Activated naive CD4-positive, alpha-beta T cell treated with anti-CD3 and anti-CD28 coated beads for 36 hours (primary cell): ENCODE results near the gene THTPA. TPM values are rescaled to one million over a fixed set of nuclear protein-coding genes. Genes with fewer than 3 reads are reported as not detected.
A peak's percentile ranks its signal among the peaks of the same experiment; 100 is the strongest.

ENCODE experiments used
- CTCF ChIA-PET: fragments of 350-600 bp; sonication (Branson Sonifier 250); formaldehyde crosslinking; loops from one replicate; lab custom pipeline; 2021; ENCODE audit warnings: antibody characterized with exemption; lab: Charles Lee
- DNase-seq: peaks from one replicate; pipeline ENCODE4 v3.0.0-alpha.2; 2020
- H3K27ac Mint-ChIP-seq: one replicate; pipeline ENCODE4 v1.8.0; 2021; ENCODE audit warnings: mild to moderate bottlenecking, mixed read lengths
- H3K27me3 Mint-ChIP-seq: one replicate; pipeline ENCODE4 v1.8.0; 2021; ENCODE audit warnings: low read depth, mixed read lengths
- H3K36me3 Mint-ChIP-seq: one replicate; pipeline ENCODE4 v1.8.0; 2021; ENCODE audit warnings: low read depth, mixed read lengths
- H3K4me1 Mint-ChIP-seq: one replicate; pipeline ENCODE4 v1.8.0; 2021; ENCODE audit warnings: low read depth, mixed read lengths
- H3K4me3 Mint-ChIP-seq: one replicate; pipeline ENCODE4 v1.8.0; 2021; ENCODE audit warnings: mild to moderate bottlenecking, moderate library complexity, mixed read lengths
- H3K9me3 Mint-ChIP-seq: one replicate; pipeline ENCODE4 v1.8.0; 2021; ENCODE audit warnings: mixed read lengths
- intact Hi-C: fragments of 100-400 bp; cut with micrococcal nuclease; formaldehyde crosslinking; loops from one replicate; pipeline ENCODE4 v1.15.1; 2023
- total RNA-seq, 2 experiments: library from RNA; stranded (reverse); gene quantifications; one replicate each; pipeline ENCODE4 v1.2.3, GENCODE V29; 2021

THTPA gene
- total RNA-seq: 1 to 10 TPM; 6.2 to 6.6 TPM

GRCh38 chr14:23555882-23556699 is at the start of gene THTPA:
TSS of gene THTPA (plus strand) at chr14:23556271. CDS start at chr14:23556758, 487 bp downstream.
- DNase-seq: peak; percentile 96
- H3K36me3 Mint-ChIP-seq: peaks cover 13% of the 10 kb centered on the region
- no peaks in the 10 kb centered on the region for H3K9me3 Mint-ChIP-seq
- intact Hi-C loops: loop anchor here (1.0 to 10.0 kb wide), 5 partner anchors 11 to 719 kb away; partner anchors contain the start of genes AP1G2, NGDN, PABPN1 and RABGGTA
- no peaks in the 10 kb centered on the region for H3K27me3 Mint-ChIP-seq
- H3K27ac Mint-ChIP-seq: peak within 1 kb of the TSS; percentile 94
- peaks cover 38% of the 10 kb centered on the region for H3K4me1 Mint-ChIP-seq
- peak within 1 kb of the TSS; percentile 95 for H3K4me3 Mint-ChIP-seq
- CTCF ChIA-PET: interaction anchor here (0.6 to 11.2 kb wide), 6 partner anchors 10 to 78 kb away, joined by 3 to 209 read pairs (median 4); partner anchors contain the start of genes AP1G2 and JPH4

GRCh38 chr14:23512156-23512555 is 43.9 kb upstream of the THTPA start:
- CTCF ChIA-PET: interaction anchor here (1.0 to 1.4 kb wide), 3 partner anchors 27 to 120 kb away, joined by 3 read pairs; no protein-coding TSS in a partner anchor
- Mint-ChIP-seq H3K36me3 (peaks cover 3% of the 10 kb centered on the region), H3K4me3 (peak overlapping the region; percentile 33), H3K4me1 (peaks cover 3% of the 10 kb centered on the region), H3K27ac (no peak overlapping the region), H3K9me3 (no peaks in the 10 kb centered on the region), H3K27me3 (no peaks in the 10 kb centered on the region)
- intact Hi-C loops: no loop called here
- peak; percentile 26 for DNase-seq

- Mint-ChIP-seq H3K9me3 (no peaks in the 10 kb centered on the region), H3K4me1 (peaks cover 3% of the 10 kb centered on the region), H3K27me3 (no peaks in the 10 kb centered on the region), H3K4me3 (no peak overlapping the region), H3K36me3 (peaks cover 3% of the 10 kb centered on the region), H3K27ac (no peak overlapping the region)
- CTCF ChIA-PET: no interaction called here
- DNase-seq: no peak
- intact Hi-C loops: no loop called here
Observed at GRCh38 chr14:23513005-23513817, 42.9 kb upstream of the THTPA start.

- intact Hi-C loops: no loop called here
- Mint-ChIP-seq H3K27me3 (no peaks in the 10 kb centered on the region), H3K36me3 (peaks cover 3% of the 10 kb centered on the region), H3K27ac (no peak overlapping the region), H3K4me3 (no peak overlapping the region), H3K9me3 (no peaks in the 10 kb centered on the region), H3K4me1 (peaks cover 3% of the 10 kb centered on the region)
- CTCF ChIA-PET: no interaction called here
- DNase-seq: no peak
Observed at GRCh38 chr14:23513818-23514643, 42.0 kb upstream of the THTPA start.

DNA sequence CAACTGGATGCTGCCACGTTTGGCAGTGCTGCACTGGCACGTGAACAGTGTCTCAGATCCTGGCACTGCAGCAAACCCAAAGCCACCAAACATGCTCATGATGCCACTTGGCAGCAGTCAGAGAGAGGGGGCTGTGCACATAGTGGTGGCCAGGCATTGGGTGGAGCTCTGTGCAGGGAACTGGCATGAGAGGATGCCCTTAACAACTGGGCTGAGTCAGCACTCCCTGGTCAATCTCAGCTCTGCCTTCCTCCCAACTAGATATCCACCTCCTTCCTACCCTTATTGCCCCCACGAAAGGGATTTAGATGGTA is 41.5 kb upstream of the THTPA start:
- Mint-ChIP-seq H3K36me3 (peaks cover 3% of the 10 kb centered on the region), H3K4me3 (no peak overlapping the region), H3K4me1 (peaks cover 3% of the 10 kb centered on the region), H3K27me3 (no peaks in the 10 kb centered on the region), H3K27ac (no peak overlapping the region), H3K9me3 (no peaks in the 10 kb centered on the region)
- DNase-seq: no peak
- intact Hi-C loops: no loop called here
- CTCF ChIA-PET: no interaction called here

GRCh38 chr14:23517650-23518326 is 38.3 kb upstream of the THTPA start:
- DNase-seq: no peak
- no peaks in the 10 kb centered on the region for H3K27me3 Mint-ChIP-seq
- no peaks in the 10 kb centered on the region for H3K4me1 Mint-ChIP-seq
- H3K4me3 Mint-ChIP-seq: no peak overlapping the region
- intact Hi-C loops: no loop called here
- H3K9me3 Mint-ChIP-seq: no peaks in the 10 kb centered on the region
- H3K36me3 Mint-ChIP-seq: peaks cover 3% of the 10 kb centered on the region
- CTCF ChIA-PET: no interaction called here
- H3K27ac Mint-ChIP-seq: no peak overlapping the region

DNA sequence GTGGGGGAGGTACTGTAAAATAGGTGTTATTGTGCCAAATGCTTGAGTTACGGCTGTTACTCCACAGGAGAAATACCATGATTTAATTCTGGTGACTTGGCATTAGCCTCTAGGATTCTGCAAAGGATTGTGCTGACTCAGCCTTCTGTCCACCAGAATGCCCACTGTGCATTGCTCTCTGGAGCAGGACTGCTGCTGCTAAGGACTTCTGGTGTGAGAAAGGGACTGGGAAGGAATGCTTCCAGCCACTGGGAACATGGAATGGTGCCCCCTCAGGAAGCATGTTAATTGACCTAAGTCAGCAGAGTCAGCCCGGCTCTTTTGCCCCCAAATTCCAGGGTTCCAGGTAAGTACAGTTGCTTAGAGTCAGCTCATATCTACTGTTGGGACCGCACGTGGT is 37.4 kb upstream of the THTPA start:
- no peaks in the 10 kb centered on the region for H3K9me3 Mint-ChIP-seq
- no peak overlapping the region for H3K4me3 Mint-ChIP-seq
- no peak for DNase-seq
- H3K36me3 Mint-ChIP-seq: peaks cover 1% of the 10 kb centered on the region
- no peak overlapping the region for H3K27ac Mint-ChIP-seq
- H3K27me3 Mint-ChIP-seq: no peaks in the 10 kb centered on the region
- no peaks in the 10 kb centered on the region for H3K4me1 Mint-ChIP-seq
- CTCF ChIA-PET: no interaction called here
- intact Hi-C loops: no loop called here

DNA sequence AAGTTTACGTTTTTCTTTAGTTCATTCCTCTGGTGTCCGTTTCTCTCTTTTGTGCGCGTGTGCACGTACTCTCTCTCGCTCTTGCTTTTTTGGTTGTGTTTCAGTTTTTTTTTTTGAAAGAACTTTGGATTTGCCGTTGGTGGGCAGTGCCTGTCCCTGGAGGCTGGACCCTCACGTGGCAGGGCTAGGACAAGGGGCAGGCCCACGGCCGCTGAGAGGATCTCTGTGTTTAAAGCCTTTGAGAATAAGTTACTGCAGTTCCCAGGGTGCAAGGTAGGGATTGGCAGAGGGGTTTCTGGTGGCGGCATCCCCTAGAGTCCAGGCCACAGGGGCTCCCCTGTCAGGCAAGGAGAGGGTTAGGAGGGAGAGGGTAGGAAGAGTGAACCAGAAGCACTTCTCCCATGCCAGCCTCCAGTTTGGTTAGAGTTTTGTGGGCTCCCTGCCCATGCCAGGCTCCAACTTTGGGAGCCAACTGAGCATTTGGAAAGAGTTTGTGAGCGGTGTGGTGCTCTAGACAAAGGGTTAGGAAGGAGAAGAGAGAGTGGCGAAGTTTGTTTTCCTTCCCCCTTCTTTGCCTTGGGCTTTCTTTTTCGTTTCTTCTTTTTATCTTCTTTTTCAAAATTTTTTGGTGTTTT is 35.1 kb upstream of the THTPA start:
- Mint-ChIP-seq H3K27me3 (no peaks in the 10 kb centered on the region), H3K9me3 (no peaks in the 10 kb centered on the region), H3K4me3 (no peak overlapping the region), H3K27ac (no peak overlapping the region), H3K36me3 (no peaks in the 10 kb centered on the region), H3K4me1 (no peaks in the 10 kb centered on the region)
- DNase-seq: no peak
- CTCF ChIA-PET: interaction anchor here (1.2 kb wide), 1 partner anchor 12 kb away, joined by 4 read pairs; no protein-coding TSS in a partner anchor
- intact Hi-C loops: no loop called here

DNA sequence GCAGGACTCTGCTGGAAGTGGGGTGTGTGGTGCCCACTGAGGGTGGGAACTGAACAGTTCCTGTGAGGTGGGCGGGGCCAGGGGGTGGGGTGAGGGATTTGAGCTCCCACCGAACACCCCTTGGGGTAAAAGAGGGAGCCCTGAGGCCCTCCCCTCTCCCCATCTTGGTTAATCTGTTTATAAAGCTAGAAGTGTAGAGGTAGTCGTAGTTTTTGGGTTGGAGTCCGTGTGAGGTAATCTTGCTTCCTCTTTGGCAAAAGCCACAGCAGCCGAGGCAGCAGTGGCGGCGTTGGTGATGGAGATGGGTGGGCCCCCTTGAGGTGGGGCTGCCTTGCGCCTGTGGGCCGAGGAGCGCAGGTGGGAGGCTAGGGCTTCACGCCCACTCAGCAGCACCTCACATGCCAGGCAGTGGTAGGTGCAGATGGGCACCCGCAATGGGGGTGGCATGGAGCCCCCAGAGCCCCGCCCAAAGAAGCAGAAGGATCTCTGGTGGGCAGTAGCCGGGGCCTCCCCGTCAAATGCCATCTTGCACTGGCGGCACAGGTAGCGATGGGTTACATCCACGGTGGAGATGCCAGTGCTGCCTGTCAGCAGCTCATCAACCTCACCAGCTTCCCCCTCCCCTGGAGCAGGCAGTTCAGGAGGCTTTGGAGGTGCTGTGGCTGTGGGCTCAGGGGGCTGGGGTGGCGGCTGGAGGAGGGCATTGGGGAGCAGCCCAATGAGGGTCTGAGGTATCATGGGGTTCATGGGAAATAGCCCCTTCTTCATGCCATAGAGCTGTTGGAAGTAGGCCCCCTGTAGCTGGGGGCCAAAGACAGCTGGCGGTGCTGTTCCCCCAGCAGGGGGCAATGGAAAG is 34.1 kb upstream of the THTPA start:
- H3K27ac Mint-ChIP-seq: no peak overlapping the region
- H3K4me3 Mint-ChIP-seq: no peak overlapping the region
- intact Hi-C loops: no loop called here
- H3K27me3 Mint-ChIP-seq: no peaks in the 10 kb centered on the region
- H3K9me3 Mint-ChIP-seq: no peaks in the 10 kb centered on the region
- no peaks in the 10 kb centered on the region for H3K4me1 Mint-ChIP-seq
- no peaks in the 10 kb centered on the region for H3K36me3 Mint-ChIP-seq
- DNase-seq: no peak
- CTCF ChIA-PET: interaction anchor here (1.2 kb wide), 1 partner anchor 13 kb away, joined by 4 read pairs; no protein-coding TSS in a partner anchor

GRCh38 chr14:23522643-23523198 is 33.4 kb upstream of the THTPA start:
- CTCF ChIA-PET: no interaction called here
- Mint-ChIP-seq H3K27ac (no peak overlapping the region), H3K27me3 (no peaks in the 10 kb centered on the region), H3K9me3 (no peaks in the 10 kb centered on the region), H3K36me3 (no peaks in the 10 kb centered on the region), H3K4me3 (no peak overlapping the region), H3K4me1 (no peaks in the 10 kb centered on the region)
- no peak for DNase-seq
- intact Hi-C loops: no loop called here
